Lower lobe of right lung (tissue), 2 donors: ENCODE data around the gene ARHGAP25. TPM values are rescaled to one million over a fixed set of nuclear protein-coding genes. Genes with fewer than 3 reads are reported as not detected.

Experiments used
- ATAC-seq, 2 donors: fragments of 200-7000 bp; cut with Tn5 transposase; one replicate each; pipeline ENCODE4 v1.9.1; 2020 to 2022; ENCODE audit warnings: mild to moderate bottlenecking in 2 of 2, moderate library complexity in 2 of 2
- DNase-seq: peaks from one replicate; pipeline ENCODE4 v3.0.0-alpha.2; 2020
- H3K27ac ChIP-seq: fragments of 200-600 bp; one replicate; pipeline ENCODE4 v1.8.0; 2022
- H3K27me3 ChIP-seq: fragments of 200-600 bp; one replicate; pipeline ENCODE4 v1.8.0; 2022; ENCODE audit warnings: low read depth
- H3K36me3 ChIP-seq: fragments of 200-600 bp; one replicate; pipeline ENCODE4 v1.8.0; 2022; ENCODE audit warnings: mild to moderate bottlenecking
- H3K4me1 ChIP-seq: fragments of 200-600 bp; one replicate; pipeline ENCODE4 v1.8.0; 2022
- H3K4me3 ChIP-seq: fragments of 200-600 bp; one replicate; pipeline ENCODE4 v1.8.0; 2022; ENCODE audit warnings: mild to moderate bottlenecking
- H3K9me3 ChIP-seq: fragments of 200-600 bp; one replicate; pipeline ENCODE4 v1.8.0; 2022
- intact Hi-C: fragments of 100-400 bp; cut with DNase I; formaldehyde crosslinking; loops from one replicate; pipeline ENCODE4 v1.11.0; 2022
- total RNA-seq: library from RNA; stranded (reverse); fragmentation: NEBNext Ultra II Directional; extraction: Animal tissue kit (Norgen Biotek cat#: 25700); gene quantifications from one replicate; pipeline ENCODE4 v1.2.1, GENCODE V29; 2021
- TF ChIP-seq, protein P1 (sequence below): fragments of 200-600 bp; IDR thresholded peaks from one replicate; pipeline ENCODE4 v1.8.0; 2022; ENCODE audit warnings: antibody characterized with exemption, mild to moderate bottlenecking
- donor health status: DM: no; HTN: yes; CAD: no; lungs with severe emphysema.

Gene ARHGAP25
- total RNA-seq, 1 donor from 2014 or later: 48.5 TPM

DNA sequence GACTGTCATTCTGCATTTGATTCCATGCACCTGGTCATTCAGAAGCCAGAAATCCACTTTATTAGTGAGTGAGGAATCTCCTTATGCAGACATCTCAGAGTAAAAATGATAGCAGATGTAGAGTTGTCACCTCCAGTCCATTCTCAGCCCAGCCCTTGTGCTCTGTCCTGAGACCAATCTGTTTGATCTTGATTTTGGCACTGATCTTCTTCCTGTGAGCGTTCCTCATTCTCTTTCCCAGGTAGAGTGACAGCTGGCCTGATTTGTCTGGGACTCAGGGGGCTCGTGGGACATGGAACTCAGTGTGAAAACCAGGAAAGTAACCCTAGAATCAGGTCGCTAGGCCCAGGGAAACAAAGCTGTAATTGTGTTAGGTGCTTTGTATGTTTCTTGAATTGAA lies 8.9 kb downstream of the ARHGAP25 start:
- Histone ChIP-seq H3K9me3 (no peaks in the 10 kb centered on the region), H3K27me3 (no peaks in the 10 kb centered on the region), H3K4me1 (peaks cover 60% of the 10 kb centered on the region), H3K4me3 (no peak overlapping the region), H3K27ac (peak overlapping the region; percentile 76), H3K36me3 (no peaks in the 10 kb centered on the region)
- TF ChIP-seq, protein P1, sequence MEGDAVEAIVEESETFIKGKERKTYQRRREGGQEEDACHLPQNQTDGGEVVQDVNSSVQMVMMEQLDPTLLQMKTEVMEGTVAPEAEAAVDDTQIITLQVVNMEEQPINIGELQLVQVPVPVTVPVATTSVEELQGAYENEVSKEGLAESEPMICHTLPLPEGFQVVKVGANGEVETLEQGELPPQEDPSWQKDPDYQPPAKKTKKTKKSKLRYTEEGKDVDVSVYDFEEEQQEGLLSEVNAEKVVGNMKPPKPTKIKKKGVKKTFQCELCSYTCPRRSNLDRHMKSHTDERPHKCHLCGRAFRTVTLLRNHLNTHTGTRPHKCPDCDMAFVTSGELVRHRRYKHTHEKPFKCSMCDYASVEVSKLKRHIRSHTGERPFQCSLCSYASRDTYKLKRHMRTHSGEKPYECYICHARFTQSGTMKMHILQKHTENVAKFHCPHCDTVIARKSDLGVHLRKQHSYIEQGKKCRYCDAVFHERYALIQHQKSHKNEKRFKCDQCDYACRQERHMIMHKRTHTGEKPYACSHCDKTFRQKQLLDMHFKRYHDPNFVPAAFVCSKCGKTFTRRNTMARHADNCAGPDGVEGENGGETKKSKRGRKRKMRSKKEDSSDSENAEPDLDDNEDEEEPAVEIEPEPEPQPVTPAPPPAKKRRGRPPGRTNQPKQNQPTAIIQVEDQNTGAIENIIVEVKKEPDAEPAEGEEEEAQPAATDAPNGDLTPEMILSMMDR: no peak
- ATAC-seq: no peak
- intact Hi-C loops: no loop called here
- no peak for DNase-seq

DNA sequence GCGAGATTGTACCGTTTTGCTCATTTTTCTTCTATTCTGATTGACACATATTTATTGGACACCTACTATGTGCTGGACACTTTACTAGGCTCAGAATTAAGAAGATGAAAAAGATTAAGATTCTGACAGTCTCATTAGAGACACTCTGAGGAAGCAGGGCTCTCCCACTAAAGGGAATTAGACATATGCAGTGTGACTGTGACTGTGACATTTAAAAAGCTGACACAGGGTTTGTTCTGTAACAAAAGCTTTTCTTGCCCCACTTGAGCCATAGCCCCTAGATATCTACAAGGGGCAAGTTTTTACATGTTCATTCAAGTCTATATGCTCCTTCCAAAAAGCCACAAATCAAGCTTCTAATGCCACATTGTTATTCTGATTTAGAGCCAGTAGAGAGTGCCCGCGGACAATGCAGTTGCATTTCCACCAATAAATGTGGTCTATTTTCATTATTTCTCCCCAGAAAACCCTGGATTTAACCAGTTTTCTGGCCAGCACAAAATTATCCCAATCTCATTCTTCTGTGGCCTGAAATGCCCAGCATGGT lies 9.8 kb downstream of the ARHGAP25 start:
- Histone ChIP-seq H3K4me1 (peaks cover 56% of the 10 kb centered on the region), H3K27ac (no peak overlapping the region), H3K4me3 (no peak overlapping the region), H3K36me3 (no peaks in the 10 kb centered on the region), H3K9me3 (no peaks in the 10 kb centered on the region), H3K27me3 (no peaks in the 10 kb centered on the region)
- no peak for ATAC-seq
- intact Hi-C loops: no loop called here
- TF ChIP-seq, protein P1: no peak
- DNase-seq: no peak

DNA sequence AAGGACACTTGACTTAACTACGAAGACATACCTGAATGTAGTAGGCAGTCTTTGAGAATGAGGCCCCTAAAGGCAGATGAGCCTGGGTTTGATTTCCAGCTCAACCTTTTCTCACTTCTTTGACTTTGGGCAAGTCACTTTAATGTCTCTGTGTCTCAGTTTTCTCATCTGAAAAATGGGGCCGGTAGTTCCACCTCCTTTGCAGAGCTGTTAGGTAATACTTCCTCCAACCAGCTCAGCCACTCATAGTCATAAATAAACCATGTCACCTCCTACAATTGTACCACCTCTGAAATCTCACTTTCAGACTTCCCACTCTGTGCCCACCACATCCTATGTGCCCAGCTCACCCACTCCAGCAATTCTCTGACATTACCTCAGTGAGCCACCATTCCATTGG lies 10.4 kb downstream of the ARHGAP25 start:
- no peak overlapping the region for H3K4me3 ChIP-seq
- no peak for DNase-seq
- TF ChIP-seq, protein P1: no peak
- H3K27me3 ChIP-seq: no peaks in the 10 kb centered on the region
- ATAC-seq: no peak
- intact Hi-C loops: no loop called here
- H3K36me3 ChIP-seq: no peaks in the 10 kb centered on the region
- no peak overlapping the region for H3K27ac ChIP-seq
- H3K9me3 ChIP-seq: no peaks in the 10 kb centered on the region
- H3K4me1 ChIP-seq: peaks cover 52% of the 10 kb centered on the region

DNA sequence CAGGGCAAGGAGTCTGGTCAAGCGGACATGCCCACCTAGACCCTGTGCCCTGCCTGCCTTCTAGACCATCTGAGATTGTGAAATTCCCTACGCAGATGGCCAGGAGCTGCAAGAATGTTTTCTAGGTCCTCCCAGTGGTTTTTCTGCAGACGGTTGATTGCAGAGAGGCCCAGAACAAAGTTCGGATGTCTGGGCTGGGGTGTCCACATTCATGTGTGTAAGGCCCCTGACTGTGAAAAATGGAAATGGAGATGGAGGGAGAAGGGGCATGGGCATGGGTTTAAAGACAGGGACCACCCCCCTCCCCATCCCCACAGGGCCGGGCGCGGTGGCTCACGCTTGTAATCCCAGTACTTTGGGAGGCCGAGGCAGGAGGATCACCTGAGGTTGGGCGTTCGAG lies 11.8 kb downstream of the ARHGAP25 start:
- ATAC-seq (no peak), DNase-seq (no peak)
- no peaks in the 10 kb centered on the region for H3K9me3 ChIP-seq
- no peak overlapping the region for H3K4me3 ChIP-seq
- intact Hi-C loops: no loop called here
- no peaks in the 10 kb centered on the region for H3K27me3 ChIP-seq
- TF ChIP-seq, protein P1: no peak
- H3K27ac ChIP-seq: no peak overlapping the region
- H3K36me3 ChIP-seq: no peaks in the 10 kb centered on the region
- H3K4me1 ChIP-seq: peaks cover 41% of the 10 kb centered on the region

DNA sequence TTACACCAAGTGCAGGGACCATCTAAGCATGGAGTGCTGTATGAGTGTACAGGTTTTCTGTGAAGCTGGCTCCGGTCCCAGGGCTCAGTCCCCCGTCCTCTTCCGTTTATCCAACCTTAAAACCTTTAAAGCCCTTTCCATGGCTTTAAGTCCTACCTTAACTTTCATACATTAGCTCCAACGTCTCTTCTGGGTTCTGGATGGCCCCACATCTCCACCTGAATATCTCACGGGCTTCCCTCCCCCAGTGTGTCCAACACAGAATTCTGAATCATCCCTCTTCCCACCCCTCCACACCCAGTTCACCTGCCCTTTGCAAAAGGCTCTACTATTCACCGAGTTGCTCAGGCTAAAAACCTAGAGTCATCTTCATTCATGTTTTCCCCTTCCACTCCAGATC lies 12.8 kb downstream of the ARHGAP25 start:
- ATAC-seq: no peak
- no peak overlapping the region for H3K27ac ChIP-seq
- DNase-seq: no peak
- H3K9me3 ChIP-seq: no peaks in the 10 kb centered on the region
- intact Hi-C loops: no loop called here
- no peak overlapping the region for H3K4me3 ChIP-seq
- TF ChIP-seq, protein P1: no peak
- no peaks in the 10 kb centered on the region for H3K27me3 ChIP-seq
- H3K36me3 ChIP-seq: no peaks in the 10 kb centered on the region
- H3K4me1 ChIP-seq: peaks cover 41% of the 10 kb centered on the region

DNA sequence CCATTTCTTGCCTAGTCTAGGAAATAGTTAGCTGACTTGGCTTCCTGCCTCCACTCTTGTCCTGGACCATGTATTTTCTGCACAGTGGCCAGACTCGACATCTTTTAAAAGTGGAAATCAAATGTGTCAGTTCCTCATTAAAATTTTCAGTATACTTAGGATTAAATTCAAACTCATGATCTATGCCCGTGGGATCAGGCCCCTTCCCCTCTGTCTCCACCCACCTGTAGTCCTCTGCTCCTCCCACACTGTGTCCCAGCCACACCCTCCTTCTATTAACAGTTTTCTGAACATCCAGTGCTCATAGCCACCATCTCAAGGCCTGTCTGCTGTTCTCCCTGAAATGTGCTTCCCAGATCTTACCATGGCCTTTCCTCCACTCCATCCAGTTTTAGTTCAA lies 13.3 kb downstream of the ARHGAP25 start:
- Histone ChIP-seq H3K4me3 (no peak overlapping the region), H3K4me1 (peaks cover 41% of the 10 kb centered on the region), H3K27me3 (no peaks in the 10 kb centered on the region), H3K27ac (no peak overlapping the region), H3K9me3 (no peaks in the 10 kb centered on the region), H3K36me3 (no peaks in the 10 kb centered on the region)
- DNase-seq (no peak), ATAC-seq (no peak)
- intact Hi-C loops: no loop called here
- TF ChIP-seq, protein P1: no peak
